GM19025 (cell line): ENCODE results near the gene PVALB.

ENCODE experiments used
- ATAC-seq: cut with Tn5 transposase; IDR thresholded peaks from one replicate; pipeline ENCODE4 v1.9.1; 2021; ENCODE audit warnings: mild to moderate bottlenecking, low read depth, moderate library complexity; ENCODE audit not compliant: unreplicated experiment

PVALB gene

DNA sequence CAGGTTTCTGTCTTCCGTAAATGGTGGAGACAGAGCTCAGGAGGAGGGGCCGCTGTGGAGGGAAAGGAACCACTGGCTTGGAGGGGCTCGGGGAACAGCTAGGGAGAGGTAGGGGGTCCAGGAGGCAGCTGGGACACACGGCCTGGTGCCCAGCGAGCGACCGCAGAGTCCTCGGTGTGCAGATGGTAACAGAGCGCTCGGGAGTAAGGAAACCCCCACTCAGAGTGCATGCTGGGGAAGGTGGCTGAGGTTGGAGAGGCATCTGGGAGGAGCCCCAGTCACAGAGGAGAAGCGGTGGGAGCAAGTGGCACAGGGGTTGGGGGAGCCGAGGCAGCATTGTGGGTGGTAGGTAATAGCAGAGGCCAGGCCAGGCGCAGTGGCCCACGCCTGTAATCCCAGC, 33.2 kb upstream of the PVALB start:
- ATAC-seq, result no peak

GRCh38 chr22:36846949-36847348, 30.1 kb upstream of the PVALB start:
- ATAC-seq, result no peak

DNA sequence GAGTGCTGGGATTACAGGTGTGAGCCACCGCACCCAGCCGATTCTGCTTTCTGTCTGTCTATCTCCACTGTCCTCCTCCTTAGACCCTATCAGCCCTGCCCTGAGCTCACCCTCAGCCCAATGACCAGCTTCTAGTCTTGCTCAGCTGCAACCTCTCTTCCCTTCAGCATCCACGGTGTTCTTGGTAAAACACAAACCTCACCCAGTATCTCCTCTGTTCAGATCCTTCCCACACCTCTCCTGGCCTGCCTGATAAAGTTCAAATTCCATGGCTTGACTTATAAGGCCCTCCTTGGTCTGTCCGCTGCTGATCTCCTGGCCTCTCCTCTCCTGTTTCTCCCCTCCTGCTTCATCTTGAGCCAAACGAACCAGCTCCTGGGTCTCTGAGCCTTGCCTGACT, 29.4 kb upstream of the PVALB start:
- ATAC-seq, result no peak

DNA sequence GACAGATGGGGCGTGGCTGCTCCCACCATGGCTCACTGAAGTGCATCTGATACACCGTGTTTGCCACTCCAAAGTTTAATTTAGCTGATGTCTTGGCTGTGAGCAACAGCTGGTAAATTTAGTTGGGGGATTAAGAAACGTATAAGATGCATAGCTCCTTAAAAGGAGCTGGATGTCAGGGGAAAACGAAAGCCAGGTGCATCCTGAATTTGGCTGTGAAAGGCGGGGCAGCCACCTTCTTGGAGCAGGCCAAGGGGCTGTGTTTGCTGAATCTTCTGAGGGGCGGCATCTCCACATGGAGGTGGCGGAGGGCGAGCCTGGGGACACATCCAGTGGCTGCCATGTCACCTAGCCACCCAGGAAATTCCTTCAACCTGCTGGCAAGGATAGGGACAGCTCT, 23.3 kb upstream of the PVALB start:
- no peak for ATAC-seq

GRCh38 chr22:36839356-36840073, 22.7 kb upstream of the PVALB start:
- ATAC-seq, result no peak

DNA sequence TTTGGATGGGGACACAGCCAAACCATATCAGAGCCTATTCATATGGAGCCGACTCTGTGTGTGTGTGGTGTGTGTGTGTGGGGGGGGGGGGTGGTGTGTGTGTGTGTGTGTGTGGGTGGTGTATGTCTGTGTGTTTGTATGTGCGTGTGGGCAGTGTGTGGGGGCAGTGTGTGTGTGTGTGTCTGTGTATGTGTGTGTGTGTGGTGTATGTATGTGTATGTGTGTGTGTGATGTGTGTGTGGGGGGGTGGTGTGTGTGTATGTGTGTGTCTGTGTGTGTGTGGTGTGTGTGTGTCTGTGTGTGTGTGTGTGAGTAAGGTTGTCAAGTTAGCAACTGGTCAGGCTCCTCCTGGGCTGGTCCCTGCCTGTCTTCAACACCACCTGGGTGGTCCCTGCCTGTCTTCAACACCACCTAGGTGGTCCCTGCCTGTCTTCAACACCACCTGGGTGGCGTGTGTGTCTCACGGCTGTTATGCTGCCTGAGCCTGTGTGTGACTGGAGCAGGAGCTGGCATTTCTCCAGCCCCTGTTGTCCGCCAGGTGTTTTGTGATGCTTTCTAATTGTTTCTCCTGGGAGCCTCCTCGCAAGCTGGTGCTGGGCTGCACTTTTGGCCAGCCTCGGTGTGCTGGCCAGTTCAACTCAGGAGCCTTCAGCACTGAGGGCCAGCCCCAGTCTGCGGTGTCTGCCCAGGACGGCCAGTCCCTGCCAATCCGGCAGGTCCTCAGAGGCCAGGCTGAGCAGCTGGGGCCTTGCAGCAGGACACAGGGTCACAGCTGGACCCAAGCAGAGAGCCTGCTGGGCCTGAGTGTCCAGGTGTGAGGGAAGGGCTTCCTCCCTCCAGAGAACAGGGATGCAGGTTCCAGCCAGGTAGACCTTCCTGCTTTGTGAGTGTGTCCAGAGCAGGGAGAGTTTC, 21.5 kb upstream of the PVALB start:
- no peak for ATAC-seq

DNA sequence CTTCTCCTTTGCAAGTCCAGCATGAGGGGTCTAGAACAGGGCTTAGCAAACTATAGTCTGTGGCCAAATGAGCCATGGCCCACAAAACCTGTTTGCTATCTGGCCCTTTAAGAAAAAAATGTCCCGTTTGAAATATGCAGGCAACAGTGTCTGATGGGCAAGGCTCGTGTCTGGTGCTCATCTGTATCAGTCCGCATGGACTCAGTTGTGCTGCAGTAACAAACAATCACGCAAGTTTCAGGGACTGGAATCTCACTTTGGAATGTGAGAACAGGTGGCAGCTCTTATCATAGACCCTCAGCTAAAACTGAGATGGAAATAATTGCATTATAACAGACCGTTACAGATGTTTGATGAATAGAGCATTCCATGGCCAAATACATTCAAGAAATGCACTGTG, 19.1 kb upstream of the PVALB start:
- no peak for ATAC-seq

GRCh38 chr22:36833073-36833472, 16.2 kb upstream of the PVALB start:
- no peak for ATAC-seq

DNA sequence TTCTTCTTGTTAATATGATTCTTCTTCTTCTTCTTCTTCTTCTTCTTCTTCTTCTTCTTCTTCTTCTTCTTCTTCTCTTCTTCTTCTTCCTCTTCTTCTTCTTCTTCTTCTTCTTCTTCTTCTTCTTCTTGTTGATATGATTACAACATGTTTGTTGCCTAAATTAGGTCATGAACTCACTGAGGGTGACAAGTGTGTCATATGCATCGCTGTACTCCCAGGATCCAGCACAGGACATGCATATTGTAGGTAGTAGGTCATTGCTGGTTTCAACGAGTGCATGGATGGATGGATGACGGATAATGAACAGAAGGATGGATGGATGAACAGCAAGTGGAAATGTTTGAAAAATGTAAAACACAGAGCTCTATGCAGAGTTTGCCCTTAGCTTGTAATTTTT, 14.9 kb upstream of the PVALB start:
- no peak for ATAC-seq

GRCh38 chr22:36831206-36831605, 14.4 kb upstream of the PVALB start:
- ATAC-seq, result no peak

- no peak for ATAC-seq
These were observed 13.8 kb upstream of the PVALB start for GRCh38 chr22:36830601-36831000.

GRCh38 chr22:36829370-36830002, 12.7 kb upstream of the PVALB start:
- no peak for ATAC-seq

DNA sequence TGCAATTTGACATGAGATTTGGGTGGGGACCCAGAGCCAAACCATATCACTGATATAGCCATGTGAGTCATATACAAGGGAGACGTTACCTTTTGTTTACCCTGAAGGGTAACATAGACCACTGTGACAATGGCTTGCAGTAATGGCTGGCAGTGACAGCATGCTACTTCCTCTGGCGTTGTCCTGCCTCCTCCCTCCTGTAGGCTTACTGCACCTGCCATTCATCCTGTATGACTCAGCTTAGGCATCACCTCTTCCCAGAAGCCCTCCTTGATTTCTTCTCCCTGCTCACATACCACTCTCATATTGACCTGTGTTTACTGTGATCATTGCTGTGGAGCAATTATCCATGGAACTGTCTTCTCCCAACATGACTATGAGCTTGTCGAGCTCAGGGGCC, 12.0 kb upstream of the PVALB start:
- ATAC-seq, result no peak

DNA sequence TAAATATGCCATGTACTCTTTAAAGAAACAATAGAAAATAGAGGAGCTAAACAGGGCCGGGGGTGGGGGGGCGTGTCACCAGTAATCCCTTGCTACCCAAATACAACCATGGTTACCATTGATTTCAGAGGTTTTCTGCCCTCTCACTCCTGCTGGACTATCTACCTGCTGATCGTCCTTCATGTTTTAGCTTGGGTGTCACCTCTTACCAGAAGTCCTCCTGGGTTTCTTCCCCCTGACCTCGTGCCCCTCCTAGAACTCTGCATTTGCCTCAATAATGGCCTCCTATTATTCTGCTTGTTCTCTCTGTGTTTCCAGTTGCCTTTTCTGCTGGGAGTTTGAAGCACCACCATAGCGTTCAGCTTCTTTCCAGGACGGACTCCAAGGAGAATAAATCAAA, 9.4 kb upstream of the PVALB start:
- no peak for ATAC-seq

- no peak for ATAC-seq
These were observed 7.8 kb upstream of the PVALB start for GRCh38 chr22:36824655-36825054.

GRCh38 chr22:36823186-36823839, 6.5 kb upstream of the PVALB start:
- no peak for ATAC-seq

DNA sequence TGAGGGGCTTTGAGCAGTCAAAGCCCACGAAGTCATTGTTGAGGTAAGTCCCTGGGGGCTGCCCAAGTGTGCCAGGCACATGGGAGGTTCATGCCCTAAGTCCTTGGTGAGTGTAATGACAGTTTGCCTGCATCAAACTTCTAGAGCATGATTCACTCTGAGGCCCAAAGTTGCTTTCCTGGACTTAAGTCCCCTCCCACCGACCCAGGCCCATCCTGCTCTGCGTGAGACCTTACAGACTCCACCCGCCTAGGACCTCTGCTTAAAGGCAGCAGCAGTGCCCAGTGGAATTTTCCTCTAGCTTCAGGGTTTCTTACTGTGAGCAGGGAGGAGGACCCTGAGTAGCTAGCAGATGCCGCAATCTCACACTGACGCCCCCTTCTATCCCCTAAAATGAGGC, 5.7 kb upstream of the PVALB start:
- ATAC-seq, result no peak

DNA sequence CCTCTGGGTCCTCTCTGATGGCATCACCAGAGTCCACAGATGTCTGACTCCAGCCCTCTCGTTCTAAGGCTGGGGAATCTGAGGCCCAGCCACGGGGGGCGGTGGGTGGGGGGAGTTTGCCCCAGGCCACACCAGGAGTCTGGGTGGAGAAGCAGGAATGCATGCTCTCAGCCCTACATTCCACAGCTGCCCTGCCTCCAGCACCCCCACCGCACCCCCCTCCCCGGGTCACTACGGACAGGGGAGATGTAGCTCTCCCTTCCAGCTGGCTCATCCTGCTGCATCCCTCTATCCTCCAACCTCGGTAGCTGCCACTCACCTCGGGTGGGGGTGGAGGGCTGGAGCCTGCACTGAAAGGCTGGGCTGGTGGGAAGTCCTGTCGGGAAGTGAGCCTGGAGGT, 2.3 kb upstream of the PVALB start:
- ATAC-seq, result no peak

- no peak for ATAC-seq
These were observed 1.3 kb upstream of the PVALB start for GRCh38 chr22:36818010-36818642.

GRCh38 chr22:36817525-36817848, 652 bp upstream of the PVALB start:
- no peak for ATAC-seq

GRCh38 chr22:36816339-36816635, 548 bp downstream of the PVALB start:
- no peak for ATAC-seq
